ENCODE results near the gene C6orf132.

Gene C6orf132

DNA sequence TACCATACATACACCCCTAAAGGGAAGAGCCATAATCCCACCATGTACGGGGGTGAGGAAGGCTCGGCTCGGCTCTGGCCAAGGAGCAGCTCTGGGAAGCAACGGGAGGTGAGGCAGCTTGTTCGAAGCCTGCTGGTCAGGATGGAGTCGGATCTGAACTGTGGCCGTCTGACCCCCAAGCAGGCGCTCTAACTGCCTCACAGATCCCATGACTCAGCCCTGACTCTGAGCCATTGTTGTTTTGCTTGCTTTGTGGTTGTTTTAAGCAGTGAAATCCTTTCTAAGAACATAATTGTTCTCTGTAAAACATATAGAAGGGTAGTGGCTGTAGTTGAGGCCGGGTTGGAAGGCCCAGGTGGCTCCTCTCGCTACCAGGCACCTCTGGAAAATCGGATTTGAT lies 10.9 kb downstream of the C6orf132 start:
- DNase-seq = no peak

- no peak for DNase-seq
Measured at GRCh38 chr6:42129360-42129676, 13.1 kb downstream of the C6orf132 start.

DNA sequence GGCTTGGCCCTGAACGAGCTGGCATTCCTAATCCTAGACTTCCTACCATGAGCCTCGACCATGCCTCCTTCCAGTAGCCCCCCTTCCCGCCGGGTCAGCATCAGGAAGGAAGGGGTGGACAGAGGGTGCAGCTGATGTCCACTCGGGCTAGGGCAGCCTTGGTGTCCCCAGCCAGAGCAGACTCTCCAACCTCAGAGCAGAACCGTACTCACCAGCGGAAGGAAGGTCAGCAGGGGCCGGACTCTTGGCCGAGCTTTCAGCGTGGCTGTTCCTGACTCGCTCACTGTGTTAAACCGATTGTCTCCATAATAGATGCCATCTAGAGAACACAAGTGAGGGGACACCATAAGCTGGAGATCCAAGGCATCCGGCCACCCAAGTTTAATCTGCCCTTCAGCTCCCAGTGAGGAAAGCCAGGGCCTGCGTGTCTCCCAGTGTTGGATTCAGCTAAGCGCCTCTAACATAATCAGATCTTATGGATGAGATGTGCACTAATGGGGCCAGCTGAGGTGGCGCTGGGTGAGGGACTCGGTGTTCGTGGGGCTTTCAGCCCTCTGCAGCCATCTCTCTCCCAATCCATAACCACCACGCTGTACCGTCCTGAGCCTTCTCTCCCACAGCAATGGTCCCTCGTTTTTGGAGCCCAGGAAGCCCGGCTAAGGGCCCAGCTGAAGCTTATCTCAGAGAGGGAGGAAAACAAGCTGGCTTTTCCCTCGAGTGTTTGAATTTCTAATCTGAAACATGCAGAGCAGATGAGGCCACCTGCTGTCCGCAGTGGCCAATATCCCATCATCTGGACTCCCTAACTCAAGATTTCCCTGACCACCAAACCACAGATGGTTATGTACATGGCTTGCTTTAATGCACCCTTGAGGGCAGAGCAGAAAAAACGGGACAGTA lies 13.7 kb downstream of the C6orf132 start:
- no peak for DNase-seq

- DNase-seq = no peak
Measured at GRCh38 chr6:42125663-42126062, 16.8 kb downstream of the C6orf132 start.

DNA sequence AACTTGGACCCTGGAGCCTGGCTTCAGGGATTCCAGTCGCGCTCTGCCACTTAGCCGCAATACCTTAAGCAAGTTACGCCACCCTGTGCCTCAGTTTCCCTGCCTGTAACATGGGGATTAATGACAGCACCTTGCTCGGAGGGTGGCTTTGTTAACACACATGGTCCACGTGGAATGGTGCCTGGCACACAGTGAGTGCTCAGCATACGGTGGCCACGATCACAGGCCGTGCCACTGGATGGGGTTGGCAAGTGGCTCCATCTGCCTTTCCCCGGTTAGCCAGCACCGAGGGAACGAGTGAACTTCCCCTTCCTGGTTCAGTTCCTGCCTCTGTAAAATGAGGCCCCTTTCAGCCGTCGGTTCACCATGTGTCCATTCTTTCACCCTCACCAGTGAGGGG lies 17.2 kb downstream of the C6orf132 start:
- DNase-seq = no peak

DNA sequence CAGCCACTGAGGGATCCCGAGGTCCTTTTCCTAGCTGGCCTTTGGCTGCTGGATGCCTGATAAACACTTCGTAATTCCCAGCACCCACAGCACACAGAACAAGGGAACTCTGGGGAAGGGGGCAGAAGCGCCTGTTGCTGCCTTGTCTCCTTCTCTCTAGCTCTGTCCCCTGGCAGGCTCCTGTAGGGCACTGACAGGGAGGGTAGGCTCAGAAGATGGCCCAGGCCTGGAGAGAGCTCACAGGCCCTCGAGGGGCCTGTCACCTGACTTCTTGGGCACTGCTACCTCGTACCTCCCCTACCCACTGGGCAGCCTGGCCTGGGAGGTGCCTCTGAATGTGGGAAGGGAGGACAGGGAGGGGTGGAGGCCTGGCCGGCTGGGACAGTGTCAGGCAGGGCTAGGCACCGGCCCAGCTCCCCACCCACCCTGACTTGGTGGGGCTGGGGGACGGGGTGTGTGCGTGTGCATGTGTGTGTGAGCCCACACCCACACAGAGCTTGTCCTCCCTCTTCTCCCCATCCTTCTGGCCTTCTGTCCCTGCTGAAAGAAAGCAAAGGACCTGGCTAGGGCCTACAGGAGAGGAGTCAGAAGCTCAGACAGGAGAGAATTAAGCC lies 18.1 kb downstream of the C6orf132 start:
- no peak for DNase-seq

- DNase-seq = no peak
Measured at GRCh38 chr6:42123379-42124103, 18.9 kb downstream of the C6orf132 start.

DNA sequence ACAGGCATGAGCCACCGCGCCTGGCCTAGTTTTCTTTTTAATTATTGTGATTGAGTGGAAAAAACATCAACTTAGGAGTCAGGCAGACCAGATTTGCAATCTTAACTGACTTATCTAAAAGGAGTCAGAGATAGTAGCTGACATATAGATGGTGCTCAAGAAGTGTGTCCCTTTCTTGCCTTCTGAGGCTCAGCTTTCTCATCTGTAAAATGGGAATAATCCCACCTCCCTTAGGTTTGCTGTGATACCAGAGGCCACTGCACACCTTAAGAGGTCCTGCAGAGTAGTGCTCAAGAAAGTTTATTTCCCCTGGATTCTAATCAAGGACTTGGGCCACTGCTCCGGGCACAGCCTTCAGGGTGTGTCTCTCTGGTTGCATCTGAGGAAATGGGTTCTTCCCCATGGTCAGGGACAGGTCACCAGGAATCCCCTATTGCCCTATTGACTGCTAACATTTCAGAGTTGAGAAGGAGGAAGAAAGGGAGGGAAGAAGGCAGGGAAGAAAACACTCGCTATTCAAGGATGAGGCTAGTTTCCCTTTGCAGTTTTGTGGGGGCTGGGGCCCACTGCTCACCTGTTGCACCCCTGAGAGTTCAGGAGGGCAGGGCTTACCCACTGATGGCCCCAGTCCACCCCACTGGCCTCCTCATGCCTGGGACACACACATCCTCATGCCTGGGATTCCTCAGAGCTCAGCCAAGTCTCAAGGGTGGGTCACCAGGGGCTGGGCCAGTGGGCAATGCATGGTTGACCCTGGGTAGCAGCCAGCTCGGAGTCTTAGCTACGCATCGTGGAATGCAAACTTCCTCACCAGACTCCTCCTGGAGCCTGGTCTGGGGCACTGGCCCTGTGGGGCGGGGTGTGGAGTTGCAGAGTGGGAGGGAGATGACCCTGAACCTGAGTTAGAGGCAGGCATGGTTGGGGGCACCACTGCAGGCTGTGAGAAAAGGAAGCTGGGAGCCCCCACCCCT lies 21.2 kb downstream of the C6orf132 start:
- no peak for DNase-seq

GRCh38 chr6:42118162-42119001 lies 24.0 kb downstream of the C6orf132 start:
- DNase-seq = no peak

GRCh38 chr6:42117843-42118161 lies 24.6 kb downstream of the C6orf132 start:
- no peak for DNase-seq

DNA sequence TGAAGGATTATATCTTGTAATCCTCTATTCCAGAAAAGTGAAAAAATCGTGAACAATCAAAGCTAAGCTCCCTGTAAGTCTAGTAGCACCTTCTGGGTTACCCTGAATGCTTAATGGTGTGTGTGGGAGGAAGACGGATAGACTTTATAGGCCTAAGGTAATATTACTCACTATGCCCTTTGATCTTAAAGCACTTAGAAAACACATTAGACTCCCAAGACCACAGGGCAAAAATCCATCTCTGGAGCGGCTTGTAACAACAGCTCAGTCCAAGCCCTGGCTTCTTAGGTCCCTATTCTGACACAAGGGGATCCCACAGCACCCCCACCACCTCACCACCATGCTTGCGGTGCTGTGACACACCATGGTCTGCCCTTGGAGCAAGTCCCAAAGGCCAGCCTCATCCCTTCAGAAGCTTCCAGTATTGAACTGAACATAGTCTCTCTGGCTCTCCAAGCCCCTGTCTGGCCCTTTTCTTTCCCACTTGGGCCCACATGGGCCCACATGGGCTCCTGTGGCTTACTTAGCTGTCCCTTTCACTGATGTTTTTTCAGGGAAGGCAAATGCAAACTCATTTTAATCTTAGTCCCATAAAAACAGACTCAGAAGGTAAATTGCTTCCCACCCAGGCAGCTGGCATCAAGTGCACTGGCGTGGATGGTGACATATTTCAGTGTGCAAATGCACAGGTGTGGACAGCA lies 28.3 kb downstream of the C6orf132 start:
- DNase-seq = no peak

DNA sequence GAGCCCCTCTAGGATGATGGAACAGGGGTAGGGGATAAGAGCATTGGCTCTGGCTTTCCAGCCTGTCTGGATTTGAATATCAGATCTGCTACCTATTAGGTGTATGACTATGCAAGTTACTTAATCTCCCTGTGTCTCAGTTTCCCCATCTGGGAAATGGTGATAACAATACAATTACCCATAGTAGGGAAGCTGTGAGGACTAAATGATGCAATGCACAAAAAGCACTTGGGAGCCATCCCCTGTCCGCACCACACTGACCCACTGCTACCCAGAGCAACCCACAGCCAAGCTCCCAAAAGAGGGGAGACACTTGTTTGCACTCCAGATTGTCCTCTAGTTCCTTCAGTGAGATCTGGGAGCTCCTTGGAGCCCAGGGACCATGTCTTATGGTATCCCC lies 30.1 kb downstream of the C6orf132 start:
- DNase-seq = no peak

DNA sequence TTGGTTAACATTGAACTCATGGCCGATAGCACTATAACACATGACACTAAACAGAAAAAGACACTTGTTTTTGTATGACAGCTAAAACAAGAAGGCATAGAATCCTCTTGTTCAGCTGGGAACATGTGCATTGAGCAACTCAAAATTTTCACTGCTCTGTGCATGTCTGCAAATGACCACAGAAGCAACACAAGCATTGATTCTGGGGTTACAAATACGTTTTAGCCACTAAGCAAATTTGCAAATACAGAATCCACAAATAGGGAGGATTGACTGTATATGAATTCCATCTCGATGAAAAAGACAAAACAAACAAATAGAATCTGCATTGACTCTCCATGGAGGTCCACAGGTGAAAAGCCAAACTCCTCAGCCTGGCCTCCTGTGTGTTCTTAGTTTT lies 31.7 kb downstream of the C6orf132 start:
- no peak for DNase-seq

GRCh38 chr6:42108071-42108470 lies 34.3 kb downstream of the C6orf132 start:
- DNase-seq = no peak

- no peak for DNase-seq
Measured at GRCh38 chr6:42106112-42107023, 36.1 kb downstream of the C6orf132 start.

GRCh38 chr6:42105709-42106108 lies 36.7 kb downstream of the C6orf132 start:
- DNase-seq = no peak

- no peak for DNase-seq
Measured at GRCh38 chr6:42105156-42105648, 37.2 kb downstream of the C6orf132 start.

DNA sequence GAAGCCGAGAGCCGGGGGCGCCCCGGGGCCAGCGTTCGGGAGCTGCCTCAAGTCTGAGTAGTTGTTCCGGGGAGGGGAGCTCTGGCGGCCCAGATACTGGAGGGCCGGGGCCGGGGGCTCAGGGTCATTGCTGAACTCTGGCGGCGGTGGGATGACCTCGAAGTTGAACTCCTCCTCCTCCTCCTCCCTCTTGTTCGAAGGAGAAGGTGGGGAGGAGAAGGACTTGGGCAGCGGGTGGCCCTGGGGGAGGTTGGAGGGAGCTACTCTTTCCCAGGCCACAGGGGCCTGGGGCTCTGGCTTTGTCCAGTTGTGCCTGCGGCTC lies 37.7 kb downstream of the C6orf132 start:
- DNase-seq = no peak

GRCh38 chr6:42104095-42104803 lies 38.2 kb downstream of the C6orf132 start:
- DNase-seq = peak; percentile 75

GRCh38 chr6:42103753-42104094 lies 38.7 kb downstream of the C6orf132 start:
- no peak for DNase-seq
